GM12878 (cell line): ENCODE measurements around the gene LRP1.

Source experiments
- CBX3 ChIP-seq: fragments of 200-600 bp; sonication (generic); IDR thresholded peaks from 2 replicates; pipeline ENCODE4 v1.6.1; 2016; ENCODE audit warnings: low read depth, borderline replicate concordance
- CTCF ChIP-seq, 3 experiments: IDR thresholded peaks in 2 of 3; conservative IDR thresholded peaks in 1 of 3; 2 replicates each; pipeline ENCODE4 v1.5.1; 2011; ENCODE audit warnings: low read depth in 3 of 3, low read length in 3 of 3, mild to moderate bottlenecking in 3 of 3, control low read depth in 2 of 3, moderate library complexity in 2 of 3, inconsistent platforms in 1 of 3, mixed read lengths in 1 of 3; ENCODE audit not compliant: control insufficient read depth in 2 of 3, insufficient read depth in 1 of 3; ENCODE audit errors: extremely low read depth in 1 of 3
- GABPA ChIP-seq: IDR thresholded peaks from 2 replicates; pipeline ENCODE4 v1.6.1; 2014; ENCODE audit warnings: antibody characterized with exemption, low read depth, mild to moderate bottlenecking, inconsistent platforms
- RFX5 ChIP-seq: IDR thresholded peaks from 2 replicates; pipeline ENCODE4 v1.6.1; 2011; ENCODE audit warnings: low read depth, low read length, improper control_type of control experiment
- SP1 ChIP-seq: IDR thresholded peaks from one replicate; pipeline ENCODE4 v1.6.1; 2011; ENCODE audit warnings: low read depth, low read length
- ZSCAN29 ChIP-seq: fragments of 450-650 bp; IDR thresholded peaks from 2 replicates; pipeline ENCODE4 v1.6.1; 2017; ENCODE audit warnings: mild to moderate bottlenecking, moderate library complexity
- TF ChIP-seq, protein P1 (sequence below): fragments of 450-650 bp; IDR thresholded peaks from 2 replicates; pipeline ENCODE4 v1.6.1; 2017; ENCODE audit warnings: mild to moderate bottlenecking

DNA sequence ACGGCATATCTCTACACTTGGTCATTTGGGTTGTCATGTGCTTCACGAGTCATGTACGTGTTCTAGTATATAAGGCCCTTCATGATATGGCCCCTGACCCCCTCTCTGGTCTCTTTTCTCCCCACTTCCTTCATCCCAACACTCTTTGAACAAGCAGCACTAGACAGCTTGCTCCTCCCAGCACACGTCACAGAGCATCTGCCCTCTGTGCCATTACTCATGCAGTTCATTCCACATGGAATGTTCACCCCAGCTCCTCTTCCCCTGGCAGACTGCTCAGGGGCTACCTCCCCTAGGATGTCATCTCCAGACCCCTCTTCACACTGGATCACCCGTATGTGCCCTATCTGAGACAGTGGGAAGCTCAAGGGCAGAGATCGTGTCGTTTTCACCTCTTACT, 33.2 kb downstream of the LRP1 start:
- TF ChIP-seq CTCF (IDR thresholded peaks at IDR 0.05 in 2 of 3, conservative IDR thresholded peaks at IDR 0.05 in 1 of 3; ENCODE audit: control insufficient read depth in 2 of 3, extremely low read depth in 1 of 3, insufficient read depth in 1 of 3, low read depth in 3 of 3, low read length in 3 of 3) (no peak), GABPA (no peak), RFX5 (no peak), SP1 (no peak), CBX3 (no peak), ZSCAN29 (no peak)
- TF ChIP-seq, protein P1, sequence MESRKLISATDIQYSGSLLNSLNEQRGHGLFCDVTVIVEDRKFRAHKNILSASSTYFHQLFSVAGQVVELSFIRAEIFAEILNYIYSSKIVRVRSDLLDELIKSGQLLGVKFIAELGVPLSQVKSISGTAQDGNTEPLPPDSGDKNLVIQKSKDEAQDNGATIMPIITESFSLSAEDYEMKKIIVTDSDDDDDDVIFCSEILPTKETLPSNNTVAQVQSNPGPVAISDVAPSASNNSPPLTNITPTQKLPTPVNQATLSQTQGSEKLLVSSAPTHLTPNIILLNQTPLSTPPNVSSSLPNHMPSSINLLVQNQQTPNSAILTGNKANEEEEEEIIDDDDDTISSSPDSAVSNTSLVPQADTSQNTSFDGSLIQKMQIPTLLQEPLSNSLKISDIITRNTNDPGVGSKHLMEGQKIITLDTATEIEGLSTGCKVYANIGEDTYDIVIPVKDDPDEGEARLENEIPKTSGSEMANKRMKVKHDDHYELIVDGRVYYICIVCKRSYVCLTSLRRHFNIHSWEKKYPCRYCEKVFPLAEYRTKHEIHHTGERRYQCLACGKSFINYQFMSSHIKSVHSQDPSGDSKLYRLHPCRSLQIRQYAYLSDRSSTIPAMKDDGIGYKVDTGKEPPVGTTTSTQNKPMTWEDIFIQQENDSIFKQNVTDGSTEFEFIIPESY = no peak
